Measurements from ENCODE around the gene RTP2.

Gene RTP2

DNA sequence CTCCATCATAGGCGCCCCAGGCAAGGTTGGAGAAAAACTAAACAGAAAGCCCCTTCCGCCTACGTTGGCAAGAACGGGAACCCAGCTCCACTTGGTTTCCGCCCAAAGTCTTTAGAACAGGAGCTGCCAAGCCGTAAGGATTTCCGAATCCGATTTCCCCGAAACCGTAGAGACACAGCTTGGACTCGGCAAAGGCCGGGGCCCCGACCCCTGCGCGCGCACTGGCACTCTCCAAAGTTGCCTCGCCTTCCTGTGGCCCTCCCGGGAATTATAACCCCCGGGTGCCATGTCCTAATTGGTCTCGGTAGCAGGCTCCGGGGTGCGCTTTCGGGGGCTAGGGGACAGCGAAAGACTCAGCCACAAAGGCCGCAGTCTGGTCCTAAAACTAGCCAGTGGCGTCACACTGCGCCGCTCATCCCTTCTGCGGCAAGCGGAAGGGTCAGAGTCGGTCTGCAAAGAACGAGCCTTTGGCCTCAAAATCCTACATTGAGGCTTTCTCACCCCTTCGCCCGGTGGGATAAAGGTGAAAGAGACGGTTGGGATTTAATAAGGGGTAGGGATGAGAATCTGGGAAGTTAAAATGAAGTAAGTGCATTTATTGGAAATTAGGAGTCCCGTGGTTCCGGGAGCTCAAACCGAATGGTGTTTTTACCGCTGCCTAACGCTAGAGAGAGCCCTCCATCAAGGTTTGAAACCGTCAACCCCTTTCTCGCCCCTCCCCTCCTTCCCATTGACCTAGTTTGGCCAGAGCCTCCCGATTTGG, 36.2 kb upstream of the RTP2 start:
- DNase-seq: peak; percentile 93

DNA sequence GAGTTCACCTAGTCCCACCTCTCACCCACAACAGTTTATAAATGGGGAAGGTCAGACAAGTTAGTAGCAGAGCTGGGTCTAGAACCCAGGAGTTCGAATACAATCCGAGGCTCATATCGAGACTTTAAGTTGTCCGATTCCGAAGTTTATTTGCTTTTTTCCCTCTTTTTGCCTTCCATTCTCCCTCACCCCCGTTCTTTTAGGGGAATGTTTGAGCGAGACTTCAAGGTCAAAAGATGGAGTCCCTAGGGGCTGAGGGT, 35.6 kb upstream of the RTP2 start:
- no peak for DNase-seq

DNA sequence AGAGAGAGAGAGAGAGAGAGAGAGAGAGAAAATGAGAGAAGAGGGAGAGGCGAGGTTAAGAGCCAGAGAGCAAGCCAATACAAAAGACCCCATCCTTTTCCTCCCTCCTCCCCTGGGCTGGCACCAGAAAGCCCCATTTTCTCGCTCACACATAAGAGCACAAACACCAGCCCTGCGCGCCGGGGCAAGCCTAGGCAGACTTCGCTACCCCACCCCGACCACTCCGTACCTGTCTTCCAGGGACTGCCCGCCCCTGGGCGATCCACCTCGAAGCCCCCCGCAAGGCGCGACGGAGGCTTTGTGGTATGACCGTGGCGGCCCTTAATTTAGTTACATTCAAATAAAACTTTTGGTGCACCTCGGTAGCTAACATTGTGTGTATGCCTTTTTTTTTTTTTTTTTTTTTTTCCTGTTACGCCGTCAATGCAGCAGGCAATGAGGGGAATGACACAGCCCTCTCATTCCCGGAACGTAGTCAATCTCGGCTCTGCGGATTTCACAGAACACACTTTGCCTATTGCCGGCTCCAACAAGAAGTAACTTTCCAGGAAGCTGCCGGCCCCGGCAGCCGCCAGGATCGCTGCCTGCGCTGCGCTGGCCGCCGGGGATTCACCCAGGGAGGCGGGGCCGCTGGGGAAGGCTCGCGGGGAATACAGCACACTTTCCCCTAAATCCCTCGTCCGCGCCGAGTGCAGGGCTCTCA, 35.2 kb upstream of the RTP2 start:
- peak; percentile 72 for DNase-seq

DNA sequence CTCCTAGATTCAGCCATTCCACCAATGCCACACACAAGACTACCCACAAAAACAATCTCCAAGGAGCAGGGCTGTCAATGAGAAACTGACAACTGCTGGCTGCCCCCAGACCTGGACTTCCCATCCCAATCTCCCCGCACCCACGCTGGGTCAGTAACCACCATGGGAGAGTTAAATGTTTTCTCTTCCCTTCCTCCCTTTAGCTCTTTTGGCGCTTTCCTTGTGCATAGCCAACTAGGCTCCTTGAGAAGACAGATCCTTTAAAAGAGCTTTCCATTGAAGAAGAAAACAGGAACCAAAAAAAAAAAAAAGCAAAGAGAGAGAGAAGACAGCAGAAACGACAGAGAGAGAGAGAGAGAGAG, 34.6 kb upstream of the RTP2 start:
- no peak for DNase-seq

DNA sequence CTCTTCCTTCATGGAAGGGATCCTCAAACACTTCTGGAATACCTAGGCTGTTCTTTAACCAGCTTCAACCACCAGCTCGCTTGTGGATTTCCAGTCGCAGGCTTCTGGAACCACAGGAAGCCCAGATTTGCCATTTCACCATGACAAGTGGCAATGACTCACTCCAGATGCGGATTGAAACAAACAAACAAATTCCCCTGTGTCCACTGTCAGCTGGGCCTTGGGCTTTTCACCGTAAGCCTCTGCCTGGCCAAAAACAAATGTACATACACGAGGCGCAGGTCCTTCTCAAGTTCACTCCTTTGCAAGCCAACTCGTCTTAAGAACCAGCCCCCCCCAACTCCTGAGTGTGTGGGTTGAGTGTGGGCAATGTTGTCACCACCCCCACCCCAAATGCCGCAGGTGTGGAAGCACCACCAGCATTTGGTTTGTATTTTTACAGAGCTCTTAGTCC, 34.1 kb upstream of the RTP2 start:
- peak; percentile 65 for DNase-seq

DNA sequence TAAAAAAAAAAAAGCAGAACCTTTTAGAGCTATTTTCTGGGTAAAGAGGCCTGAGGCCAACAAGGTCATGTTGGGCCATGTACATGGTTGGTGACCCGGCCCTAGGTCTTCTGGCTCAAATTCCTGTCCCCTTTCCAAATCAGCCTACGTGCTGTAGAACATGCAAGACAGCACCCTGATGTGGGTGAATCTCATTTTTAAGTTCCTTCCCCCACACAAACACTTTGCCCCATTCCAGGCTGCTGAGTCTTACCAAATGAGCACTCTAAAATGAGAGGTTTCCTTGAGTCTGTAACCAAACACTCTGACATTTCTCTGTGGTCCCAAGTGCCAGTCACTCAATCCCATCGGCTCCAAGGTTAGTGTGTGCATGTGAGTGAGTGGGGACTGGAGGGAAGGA, 33.5 kb upstream of the RTP2 start:
- DNase-seq: peak; percentile 61

DNA sequence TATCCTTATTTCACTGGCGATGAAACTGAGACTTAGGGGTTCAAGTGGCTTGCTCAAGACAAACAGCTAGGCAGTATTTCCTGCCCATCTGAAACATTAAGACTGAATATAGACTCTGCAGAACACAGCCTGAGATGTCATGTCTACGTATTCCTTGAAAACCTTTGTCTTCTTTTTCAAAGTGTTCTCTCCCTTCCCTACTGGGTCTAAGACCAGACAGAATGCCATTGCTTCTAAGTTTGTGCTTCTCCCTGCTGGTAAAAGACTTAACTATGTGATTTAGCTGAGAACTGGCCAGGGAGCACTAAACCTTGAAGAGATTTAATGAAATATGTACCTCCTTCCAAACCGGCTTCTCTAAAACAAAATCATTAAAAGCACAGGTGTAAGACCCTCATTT, 33.0 kb upstream of the RTP2 start:
- no peak for DNase-seq

DNA sequence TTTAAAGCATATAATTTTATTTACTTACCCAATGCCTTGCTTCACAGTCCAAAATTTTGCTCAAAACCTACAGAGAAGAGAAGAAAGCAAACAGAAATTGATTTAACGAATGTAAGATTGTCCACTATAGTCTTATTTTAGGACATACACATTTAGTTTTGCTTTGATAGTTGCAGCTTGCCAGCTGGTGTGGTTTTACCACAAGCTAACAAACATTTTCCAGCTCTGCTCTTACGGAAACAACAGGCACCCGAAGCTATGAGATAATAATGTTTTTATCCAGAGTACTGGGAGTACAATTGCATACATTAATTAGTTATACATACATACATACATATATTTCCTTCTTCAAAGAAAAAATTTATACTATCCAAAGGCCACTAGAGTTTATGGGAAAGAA, 32.5 kb upstream of the RTP2 start:
- DNase-seq: no peak

DNA sequence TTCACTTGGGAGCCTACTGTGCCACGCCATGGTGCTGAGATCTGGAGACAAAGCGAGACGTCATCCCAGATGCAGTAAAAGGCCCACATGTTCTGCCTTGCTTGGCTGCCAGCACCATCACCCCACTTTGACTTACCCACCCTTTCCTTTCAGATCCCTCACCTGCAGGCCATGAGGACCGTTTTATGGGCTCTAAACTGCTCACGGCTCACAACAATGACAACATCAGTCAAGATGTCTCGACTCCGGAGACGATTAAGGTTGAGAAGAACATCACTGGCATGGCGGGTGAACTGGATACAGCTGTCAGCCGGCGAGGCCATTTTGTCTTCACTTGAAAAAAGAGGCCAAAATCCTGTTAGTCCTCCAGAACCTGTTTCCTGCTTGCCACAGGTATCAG, 31.0 kb upstream of the RTP2 start:
- no peak for DNase-seq

DNA sequence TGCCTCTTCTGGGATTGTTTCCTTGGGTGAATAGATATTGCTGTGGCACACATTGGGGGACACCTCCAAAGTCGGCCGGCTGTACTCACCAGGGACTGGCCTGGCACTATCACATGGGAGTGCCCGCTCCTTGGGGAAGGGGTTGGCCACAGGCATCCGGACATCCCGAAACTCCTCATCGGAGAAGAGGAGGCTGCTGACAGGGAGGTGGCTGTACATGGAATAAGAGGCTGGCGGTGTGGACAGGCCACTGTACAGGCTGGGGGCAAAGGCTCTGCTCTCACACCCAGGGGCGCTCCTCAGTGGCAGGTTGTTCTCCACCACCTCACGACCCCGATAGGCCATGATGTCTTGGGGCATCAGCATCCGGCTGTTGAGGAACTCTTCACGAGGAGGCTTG, 27.2 kb upstream of the RTP2 start:
- DNase-seq: no peak

DNA sequence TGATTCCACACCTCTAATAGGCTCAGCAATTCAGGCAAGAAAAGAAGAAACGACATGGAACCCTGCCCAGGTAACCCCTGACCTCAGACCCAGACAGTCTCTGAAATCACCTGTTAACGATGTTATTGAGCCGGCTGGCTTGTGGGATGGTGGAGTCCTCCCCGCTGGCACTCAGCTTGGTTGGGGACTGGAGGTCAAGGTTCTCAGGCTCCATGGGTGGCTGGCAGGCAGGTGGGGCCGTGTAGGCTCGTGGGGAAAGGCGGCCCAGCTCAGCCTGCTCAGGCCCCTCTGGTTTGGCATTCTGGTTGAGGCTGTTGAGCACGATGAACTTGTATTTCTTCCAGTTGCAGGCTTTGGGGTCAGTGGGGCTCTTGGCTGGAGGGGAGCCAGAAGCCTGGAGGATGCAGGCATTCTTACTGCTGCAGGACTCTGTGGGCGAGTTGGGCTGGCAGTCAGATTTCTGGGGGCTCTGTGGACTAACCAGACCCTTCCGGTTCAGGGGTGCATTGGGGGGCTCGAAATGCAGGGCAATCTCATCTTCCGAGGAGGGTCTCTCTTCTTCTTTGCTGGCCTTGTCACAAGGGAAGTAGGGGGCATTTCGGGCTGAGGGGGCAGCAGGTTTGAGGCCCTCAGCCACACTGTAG, 26.7 kb upstream of the RTP2 start:
- DNase-seq: no peak

DNA sequence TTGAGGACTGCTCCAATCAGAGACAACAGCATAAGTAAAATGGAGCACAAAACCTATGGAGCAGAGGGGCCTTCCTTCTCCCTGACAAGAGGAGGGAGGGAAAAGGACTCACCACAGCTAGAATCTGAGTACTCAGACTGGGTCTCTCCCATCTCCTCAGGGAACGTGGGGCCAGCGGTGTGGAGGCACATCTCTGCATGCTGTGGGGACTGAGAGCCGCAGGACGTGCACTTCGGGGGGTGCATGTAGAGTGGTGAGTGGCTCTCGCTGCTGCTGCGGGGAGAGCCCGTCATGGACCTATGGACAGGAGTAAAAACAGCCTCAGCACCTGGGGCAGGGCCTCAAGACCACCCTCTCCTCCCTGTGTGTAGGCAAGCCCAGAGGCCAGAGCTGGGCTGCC, 25.9 kb upstream of the RTP2 start:
- DNase-seq: no peak

DNA sequence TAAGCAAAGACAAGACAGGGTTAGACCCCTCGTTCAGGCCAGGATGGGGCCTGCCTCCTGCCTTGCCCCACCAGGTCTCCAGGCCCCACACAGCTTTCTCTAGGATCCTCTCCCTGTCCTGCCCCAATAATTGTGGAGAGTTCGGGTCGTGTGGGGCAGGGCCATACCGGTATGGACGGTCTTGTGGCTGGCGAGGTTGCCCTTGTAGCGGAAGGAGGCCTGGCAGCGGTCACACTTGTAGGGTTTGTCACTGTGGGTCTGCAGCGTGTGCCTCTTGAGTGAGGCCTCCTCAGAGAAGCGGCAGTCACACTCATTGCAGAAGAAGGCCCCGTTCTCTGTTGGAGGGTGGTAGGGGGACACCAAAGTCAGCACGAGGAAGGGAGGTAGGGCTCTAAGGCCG, 24.2 kb upstream of the RTP2 start:
- no peak for DNase-seq

DNA sequence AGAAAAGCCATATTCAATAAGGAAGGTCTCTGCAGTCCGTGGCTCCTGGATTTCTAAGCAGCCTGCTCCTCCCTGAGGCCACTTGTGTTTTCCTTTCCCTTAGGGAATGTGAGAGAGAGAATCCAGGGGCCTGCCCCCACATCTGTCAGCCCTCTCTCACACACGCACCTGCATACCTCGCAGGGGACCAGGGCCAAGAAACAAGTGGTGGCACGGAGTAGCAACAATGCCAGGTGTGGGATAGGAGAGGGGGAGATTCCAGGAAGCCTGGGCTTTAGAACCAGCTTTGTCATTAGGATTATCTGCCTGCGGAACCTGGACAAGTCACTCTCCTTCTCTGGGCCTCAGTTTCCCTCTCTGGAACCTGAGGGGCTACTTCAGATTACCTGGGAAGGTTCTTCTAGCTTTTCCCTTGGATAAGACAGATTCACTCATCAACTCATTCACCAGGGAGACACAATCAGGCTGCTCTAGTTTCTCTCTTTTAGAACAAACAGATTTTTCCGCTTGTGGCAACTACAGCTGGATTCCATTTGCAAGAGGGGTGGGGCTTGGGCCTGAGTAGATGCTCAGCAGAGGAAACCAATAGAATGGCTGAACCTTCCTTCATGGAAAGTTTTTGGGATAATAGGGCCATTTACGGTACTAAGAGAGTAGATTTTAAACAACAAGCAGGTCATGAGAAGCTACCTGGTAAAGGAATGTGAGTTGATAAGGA, 23.5 kb upstream of the RTP2 start:
- DNase-seq: no peak

DNA sequence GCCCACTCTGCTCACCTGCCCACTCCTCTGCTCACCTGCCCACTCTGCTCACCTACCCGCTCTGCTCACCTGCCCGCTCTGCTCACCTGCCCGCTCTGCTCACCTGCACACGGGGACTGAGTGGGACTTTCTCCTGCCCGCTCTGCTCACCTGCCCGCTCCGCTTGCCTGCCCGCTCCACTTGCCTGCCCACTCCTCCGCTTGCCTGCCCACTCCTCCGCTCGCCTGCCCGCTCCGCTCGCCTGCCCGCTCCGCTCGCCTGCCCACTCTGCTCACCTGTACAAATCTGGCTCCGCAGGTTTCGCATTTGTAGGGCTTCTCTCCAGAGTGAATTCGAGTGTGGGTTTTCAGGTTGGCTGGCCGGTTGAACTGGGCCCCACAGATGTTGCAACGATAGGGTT, 22.9 kb upstream of the RTP2 start:
- no peak for DNase-seq

DNA sequence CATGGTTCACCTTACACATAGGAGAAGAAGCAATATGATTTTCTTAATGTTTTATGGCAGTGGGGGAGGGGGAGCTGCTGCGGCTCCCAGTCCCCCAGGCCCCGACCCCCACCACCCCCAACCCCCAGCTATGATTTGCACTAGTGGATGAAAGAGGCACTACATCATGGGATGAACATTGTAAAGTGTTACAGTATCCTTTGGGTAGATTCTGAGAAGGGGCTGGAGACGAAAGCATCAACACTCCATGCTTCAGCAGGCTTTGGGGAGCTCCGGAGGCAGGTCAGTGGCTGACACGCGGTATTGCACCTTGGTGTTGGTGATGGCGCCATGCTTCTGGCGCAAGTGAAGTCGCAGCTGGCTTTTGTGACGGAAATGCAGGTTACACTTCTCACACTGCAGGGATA, 19.9 kb upstream of the RTP2 start:
- DNase-seq: no peak

DNA sequence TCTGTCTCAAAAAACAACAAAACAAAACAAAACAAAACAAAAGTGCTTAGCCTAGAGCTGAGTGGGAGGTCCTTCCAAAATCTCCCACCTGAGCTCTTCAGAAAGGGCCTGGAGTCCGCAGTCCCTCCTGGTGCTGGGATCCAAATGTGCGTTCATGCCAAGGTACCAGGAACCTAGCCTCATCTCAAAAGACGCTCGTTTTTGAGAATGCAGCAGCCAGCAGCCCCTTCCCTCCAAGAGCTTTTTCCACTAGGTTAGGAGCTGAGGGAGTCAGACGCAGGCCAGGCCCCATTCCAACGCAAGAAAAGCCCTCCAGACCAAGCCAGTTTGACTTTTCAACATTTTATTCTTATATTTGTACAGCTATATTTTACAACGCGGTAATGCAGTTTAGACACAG, 18.7 kb upstream of the RTP2 start:
- no peak for DNase-seq

DNA sequence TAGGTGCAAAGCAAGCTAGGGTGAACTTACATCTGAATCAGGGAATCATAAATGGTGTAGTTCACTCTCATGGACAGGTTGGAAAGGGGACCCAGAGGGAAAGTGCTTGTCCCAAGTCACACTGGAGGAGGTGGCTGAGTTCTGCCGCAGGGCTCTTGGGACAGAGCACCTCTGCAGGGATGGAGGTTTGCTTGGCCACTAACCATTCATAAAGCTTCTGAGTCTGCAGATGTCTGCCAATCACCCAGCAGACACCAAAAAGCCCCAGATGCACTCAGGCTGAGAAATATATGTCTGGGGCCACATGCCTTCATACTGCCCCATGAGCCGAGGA, 17.9 kb upstream of the RTP2 start:
- DNase-seq: no peak

DNA sequence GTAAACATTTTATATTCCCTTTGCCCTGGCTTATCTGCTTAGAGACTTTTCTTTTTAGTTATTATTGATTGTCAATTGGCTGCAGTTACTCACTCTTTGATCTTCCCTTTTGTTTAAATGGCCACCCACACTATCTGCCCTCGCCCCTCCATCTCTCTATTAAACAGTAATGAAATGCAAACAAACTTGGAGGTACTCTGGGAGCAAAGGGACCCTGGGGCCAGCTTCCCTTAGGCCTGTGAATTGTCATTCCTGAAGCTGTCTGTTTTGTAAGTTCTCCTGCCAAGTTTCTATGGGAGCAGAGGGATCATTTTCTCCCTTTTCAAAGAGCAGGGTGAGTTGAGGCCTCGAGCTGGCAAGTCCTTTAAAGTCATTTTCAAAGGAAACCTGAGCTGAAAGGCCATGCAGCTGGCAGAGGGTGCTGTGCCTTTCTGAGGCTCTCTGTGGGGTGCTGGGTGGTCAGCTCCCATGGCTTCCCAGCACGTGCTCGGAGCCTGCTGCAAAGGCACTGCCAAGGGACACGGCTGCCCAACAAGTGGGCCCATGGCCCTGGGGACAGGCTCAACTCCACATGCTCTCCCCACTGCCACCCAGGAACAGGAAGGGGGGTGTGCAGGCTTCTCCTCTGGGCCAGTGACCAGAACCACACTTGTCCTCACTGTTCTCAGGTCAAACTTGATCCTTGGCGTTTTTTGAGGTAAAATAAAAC, 17.4 kb upstream of the RTP2 start:
- no peak for DNase-seq

DNA sequence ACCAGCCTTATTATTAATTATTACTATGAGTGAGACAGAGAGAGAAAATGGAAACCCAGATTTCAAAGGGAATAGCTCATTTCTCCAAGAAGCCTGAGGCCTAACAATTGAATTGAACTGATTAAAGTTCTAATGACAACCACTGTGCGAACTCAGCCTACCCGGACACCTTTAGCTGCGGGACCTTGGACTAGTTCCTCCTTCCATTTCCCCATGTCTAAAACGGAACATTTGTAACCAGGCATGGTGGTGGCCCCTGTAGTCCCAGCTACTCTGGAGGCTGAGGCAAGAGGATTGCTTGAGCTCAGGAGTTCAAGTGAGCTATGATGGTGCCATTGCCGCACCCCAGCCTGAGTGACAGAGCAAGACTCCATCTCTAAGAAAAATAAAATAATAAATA, 16.4 kb upstream of the RTP2 start:
- no peak for DNase-seq

DNA sequence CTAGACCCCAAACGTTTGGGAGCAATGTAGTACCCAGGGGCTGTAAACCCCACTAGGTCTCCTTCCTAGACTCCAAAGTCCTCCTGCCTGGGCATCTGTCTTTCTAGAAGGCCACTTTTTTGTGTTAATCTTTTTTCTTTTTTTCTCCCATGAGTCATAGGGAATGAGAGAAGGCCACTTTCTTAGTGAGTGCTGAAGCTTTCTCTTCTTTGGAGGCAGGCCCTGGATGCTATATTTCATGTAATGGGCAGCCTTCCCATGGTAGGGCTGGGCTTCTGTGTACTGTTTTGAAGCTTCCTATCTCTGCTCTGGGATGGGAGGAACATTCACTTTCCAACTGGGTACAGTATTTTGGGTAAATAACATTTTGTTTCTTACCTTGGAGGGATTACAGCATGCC, 15.2 kb upstream of the RTP2 start:
- DNase-seq: peak; percentile 37

DNA sequence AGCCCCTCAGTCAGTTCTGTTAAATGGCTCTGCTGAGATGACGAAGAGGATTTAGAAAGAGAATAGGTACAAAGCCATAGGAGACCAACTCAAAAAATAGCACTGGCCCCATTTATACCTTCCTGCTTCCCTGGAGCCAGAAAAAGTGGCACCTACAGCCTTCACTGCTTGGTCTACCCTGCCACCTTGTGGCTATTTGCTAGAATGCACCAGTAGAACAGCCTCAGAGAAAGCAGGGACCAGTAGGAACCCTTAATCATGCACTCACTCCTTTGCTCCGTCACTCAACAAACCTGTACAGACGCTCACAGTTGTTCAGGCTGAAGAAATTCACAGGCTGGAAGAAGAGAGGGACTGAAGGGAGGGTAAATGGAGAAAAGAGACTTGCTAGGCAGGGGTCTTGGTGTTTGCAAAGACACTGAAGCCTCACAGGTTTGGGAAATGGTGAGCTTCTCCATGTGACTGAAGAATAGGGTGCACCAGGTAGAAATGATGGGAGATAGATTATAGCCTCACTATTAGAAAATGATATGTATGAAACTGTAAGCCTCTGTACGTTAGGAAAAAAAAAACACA, 12.1 kb upstream of the RTP2 start:
- DNase-seq: peak; percentile 71

DNA sequence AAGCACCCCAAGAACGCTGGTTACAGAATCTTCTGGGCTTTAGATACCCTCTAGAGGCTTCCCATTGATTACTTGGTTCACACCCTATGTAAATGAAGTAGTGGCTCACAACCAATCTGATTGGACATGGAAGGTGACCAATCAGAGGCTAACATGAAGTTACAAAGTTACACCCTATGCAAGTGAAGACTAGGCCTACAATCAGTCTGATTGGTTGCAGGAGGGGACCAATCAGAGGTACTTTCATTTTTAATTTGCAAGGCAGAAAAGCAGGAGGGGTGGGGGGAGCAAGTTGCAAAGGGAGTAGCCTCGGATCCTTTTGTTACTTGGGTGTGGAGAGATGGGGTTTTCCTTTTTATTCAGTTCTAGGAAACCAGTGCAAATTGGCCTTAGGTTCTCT, 11.1 kb upstream of the RTP2 start:
- DNase-seq: peak; percentile 45
